ENCODE results near the gene CTRB2. TPM values are rescaled to one million over a fixed set of nuclear protein-coding genes. Genes with fewer than 3 reads are reported as not detected.
A peak's percentile ranks its signal among the peaks of the same experiment; 100 is the strongest.

Gene CTRB2
- total and polyA plus RNA-seq, 4 donors, result 0.09 to 0.33 TPM; not detected in 2

- no peak overlapping the region for H3K9ac ChIP-seq (ENCODE audit: low read depth in 1 of 2, low read length in 2 of 2)
- H3K36me3 ChIP-seq (ENCODE audit: control insufficient read depth in 4 of 4, insufficient read depth in 3 of 4, low read depth in 1 of 4, low read length in 3 of 4), result peaks cover 5 to 38% (median 35%) of the 10 kb centered on the region in 4 donors
- no peak for DNase-seq (ENCODE audit: low spot score)
- no peaks in the 10 kb centered on the region for H3K27me3 ChIP-seq (ENCODE audit: control insufficient read depth in 4 of 4, insufficient read depth in 4 of 4, low read length in 3 of 4)
- no peak overlapping the region for H3K27ac ChIP-seq (ENCODE audit: low read depth in 1 of 2, low read length in 2 of 2)
- H3K4me1 ChIP-seq (ENCODE audit: control insufficient read depth in 4 of 4, insufficient read depth in 4 of 4, low read length in 3 of 4), result no peaks in the 10 kb centered on the region
- peaks cover 39 to 70% (median 51%) of the 10 kb centered on the region in 4 donors for H3K9me3 ChIP-seq (ENCODE audit: control insufficient read depth in 4 of 4, low read length in 3 of 4)
- WGBS, result 95% methylated on average over 4 of the region's 4 CpGs
- no peak overlapping the region for H3K4me3 ChIP-seq (ENCODE audit: low read depth in 1 of 3, low read length in 3 of 3)
- TF ChIP-seq ATF3 (IDR thresholded peaks at IDR 0.05) (no peak), SP1 (IDR thresholded peaks at IDR 0.05) (no peak), MAX (IDR thresholded peaks at IDR 0.05) (no peak)
- TF ChIP-seq, protein P1, sequence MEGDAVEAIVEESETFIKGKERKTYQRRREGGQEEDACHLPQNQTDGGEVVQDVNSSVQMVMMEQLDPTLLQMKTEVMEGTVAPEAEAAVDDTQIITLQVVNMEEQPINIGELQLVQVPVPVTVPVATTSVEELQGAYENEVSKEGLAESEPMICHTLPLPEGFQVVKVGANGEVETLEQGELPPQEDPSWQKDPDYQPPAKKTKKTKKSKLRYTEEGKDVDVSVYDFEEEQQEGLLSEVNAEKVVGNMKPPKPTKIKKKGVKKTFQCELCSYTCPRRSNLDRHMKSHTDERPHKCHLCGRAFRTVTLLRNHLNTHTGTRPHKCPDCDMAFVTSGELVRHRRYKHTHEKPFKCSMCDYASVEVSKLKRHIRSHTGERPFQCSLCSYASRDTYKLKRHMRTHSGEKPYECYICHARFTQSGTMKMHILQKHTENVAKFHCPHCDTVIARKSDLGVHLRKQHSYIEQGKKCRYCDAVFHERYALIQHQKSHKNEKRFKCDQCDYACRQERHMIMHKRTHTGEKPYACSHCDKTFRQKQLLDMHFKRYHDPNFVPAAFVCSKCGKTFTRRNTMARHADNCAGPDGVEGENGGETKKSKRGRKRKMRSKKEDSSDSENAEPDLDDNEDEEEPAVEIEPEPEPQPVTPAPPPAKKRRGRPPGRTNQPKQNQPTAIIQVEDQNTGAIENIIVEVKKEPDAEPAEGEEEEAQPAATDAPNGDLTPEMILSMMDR (IDR thresholded peaks at IDR 0.05; ENCODE audit: low read depth, low read length, missing input control), result no peak
Observed at GRCh38 chr16:75172578-75172977, 34.4 kb downstream of the CTRB2 start.

DNA sequence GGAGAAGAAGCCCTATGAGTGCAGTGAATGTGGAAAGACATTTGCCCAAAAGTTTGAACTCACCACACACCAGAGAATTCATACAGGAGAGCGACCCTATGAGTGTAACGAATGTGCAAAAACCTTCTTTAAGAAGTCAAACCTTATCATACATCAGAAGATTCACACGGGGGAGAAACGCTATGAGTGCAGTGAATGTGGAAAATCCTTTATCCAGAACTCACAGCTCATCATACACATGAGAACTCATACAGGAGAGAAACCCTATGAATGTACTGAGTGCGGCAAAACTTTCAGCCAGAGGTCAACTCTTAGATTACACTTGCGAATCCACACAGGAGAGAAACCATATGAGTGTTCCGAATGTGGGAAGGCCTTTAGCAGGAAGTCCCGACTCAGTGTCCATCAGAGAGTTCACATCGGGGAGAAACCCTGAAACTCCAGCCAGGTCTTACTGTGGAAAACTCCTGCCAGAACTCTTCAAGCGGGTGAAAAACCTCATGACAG, 37.0 kb downstream of the CTRB2 start:
- Histone ChIP-seq H3K9ac (ENCODE audit: low read depth in 1 of 2, low read length in 2 of 2) (no peak overlapping the region), H3K27ac (ENCODE audit: low read depth in 1 of 2, low read length in 2 of 2) (no peak overlapping the region), H3K4me1 (ENCODE audit: control insufficient read depth in 4 of 4, insufficient read depth in 4 of 4, low read length in 3 of 4) (no peaks in the 10 kb centered on the region), H3K4me3 (ENCODE audit: low read depth in 1 of 3, low read length in 3 of 3) (peak overlapping the region in 2 of 3 donors; percentile 45 to 61), H3K9me3 (ENCODE audit: control insufficient read depth in 4 of 4, low read length in 3 of 4) (peaks cover 40 to 79% (median 56%) of the 10 kb centered on the region in 4 donors), H3K27me3 (ENCODE audit: control insufficient read depth in 4 of 4, insufficient read depth in 4 of 4, low read length in 3 of 4) (no peaks in the 10 kb centered on the region), H3K36me3 (ENCODE audit: control insufficient read depth in 4 of 4, insufficient read depth in 3 of 4, low read depth in 1 of 4, low read length in 3 of 4) (peaks cover 16 to 58% (median 55%) of the 10 kb centered on the region in 4 donors)
- no peak for DNase-seq (ENCODE audit: low spot score)
- TF ChIP-seq FOXA1 (IDR thresholded peaks at IDR 0.05) (no peak), YY1 (IDR thresholded peaks at IDR 0.05) (no peak), MAX (IDR thresholded peaks at IDR 0.05) (no peak), TAF1 (conservative IDR thresholded peaks at IDR 0.05) (no peak), ATF3 (IDR thresholded peaks at IDR 0.05) (no peak), JUND (IDR thresholded peaks at IDR 0.05) (no peak), ZBTB33 (IDR thresholded peaks at IDR 0.05) (no peak), HNF4A (conservative IDR thresholded peaks at IDR 0.05) (no peak), HNF4G (IDR thresholded peaks at IDR 0.05) (no peak), RXRA (IDR thresholded peaks at IDR 0.05) (no peak), NR2F2 (IDR thresholded peaks at IDR 0.05) (no peak), EGR1 (IDR thresholded peaks at IDR 0.05; ENCODE audit: low read depth in 2 of 2) (no peak), GABPA (IDR thresholded peaks at IDR 0.05 in 1 of 2, conservative IDR thresholded peaks at IDR 0.05 in 1 of 2) (no peak), RAD21 (IDR thresholded peaks at IDR 0.05) (no peak)
- TF ChIP-seq, protein P2, sequence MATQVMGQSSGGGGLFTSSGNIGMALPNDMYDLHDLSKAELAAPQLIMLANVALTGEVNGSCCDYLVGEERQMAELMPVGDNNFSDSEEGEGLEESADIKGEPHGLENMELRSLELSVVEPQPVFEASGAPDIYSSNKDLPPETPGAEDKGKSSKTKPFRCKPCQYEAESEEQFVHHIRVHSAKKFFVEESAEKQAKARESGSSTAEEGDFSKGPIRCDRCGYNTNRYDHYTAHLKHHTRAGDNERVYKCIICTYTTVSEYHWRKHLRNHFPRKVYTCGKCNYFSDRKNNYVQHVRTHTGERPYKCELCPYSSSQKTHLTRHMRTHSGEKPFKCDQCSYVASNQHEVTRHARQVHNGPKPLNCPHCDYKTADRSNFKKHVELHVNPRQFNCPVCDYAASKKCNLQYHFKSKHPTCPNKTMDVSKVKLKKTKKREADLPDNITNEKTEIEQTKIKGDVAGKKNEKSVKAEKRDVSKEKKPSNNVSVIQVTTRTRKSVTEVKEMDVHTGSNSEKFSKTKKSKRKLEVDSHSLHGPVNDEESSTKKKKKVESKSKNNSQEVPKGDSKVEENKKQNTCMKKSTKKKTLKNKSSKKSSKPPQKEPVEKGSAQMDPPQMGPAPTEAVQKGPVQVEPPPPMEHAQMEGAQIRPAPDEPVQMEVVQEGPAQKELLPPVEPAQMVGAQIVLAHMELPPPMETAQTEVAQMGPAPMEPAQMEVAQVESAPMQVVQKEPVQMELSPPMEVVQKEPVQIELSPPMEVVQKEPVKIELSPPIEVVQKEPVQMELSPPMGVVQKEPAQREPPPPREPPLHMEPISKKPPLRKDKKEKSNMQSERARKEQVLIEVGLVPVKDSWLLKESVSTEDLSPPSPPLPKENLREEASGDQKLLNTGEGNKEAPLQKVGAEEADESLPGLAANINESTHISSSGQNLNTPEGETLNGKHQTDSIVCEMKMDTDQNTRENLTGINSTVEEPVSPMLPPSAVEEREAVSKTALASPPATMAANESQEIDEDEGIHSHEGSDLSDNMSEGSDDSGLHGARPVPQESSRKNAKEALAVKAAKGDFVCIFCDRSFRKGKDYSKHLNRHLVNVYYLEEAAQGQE (IDR thresholded peaks at IDR 0.05), result no peak
- TF ChIP-seq, protein P1 (IDR thresholded peaks at IDR 0.05; ENCODE audit: low read depth, low read length, missing input control), result no peak
- WGBS, result 94% methylated on average over 10 of the region's 10 CpGs

All from liver (tissue), 9 donors.